ENCODE measurements around the gene PTCH2.
A peak's percentile ranks its signal among the peaks of the same experiment; 100 is the strongest.
"Not testable (repeated sequence)": the region's sequence is repeated elsewhere in the genome, so short reads cannot be mapped to it uniquely, and the experiment has no call there.

Gene PTCH2

DNA sequence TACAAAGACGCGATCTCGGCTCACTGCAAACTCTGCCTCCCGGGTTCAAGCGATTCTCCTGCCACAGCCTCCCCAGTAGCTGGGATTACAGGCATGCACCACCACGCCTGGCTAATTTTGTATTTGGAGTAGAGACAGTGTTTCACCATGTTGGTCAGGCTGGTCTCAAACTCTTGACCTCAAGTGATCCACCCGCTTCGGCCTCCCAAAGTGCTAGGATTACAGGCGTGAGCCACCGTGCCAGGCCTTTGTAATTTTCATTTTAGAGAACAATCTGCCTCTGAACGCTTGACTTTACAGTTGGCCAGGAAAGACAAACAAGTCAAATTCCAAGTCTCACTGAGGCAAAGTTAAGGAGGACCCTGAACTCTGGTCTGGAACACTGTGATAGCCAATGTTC is 4.8 kb downstream of the PTCH2 start:
- DNase-seq, result not testable (repeated sequence)

DNA sequence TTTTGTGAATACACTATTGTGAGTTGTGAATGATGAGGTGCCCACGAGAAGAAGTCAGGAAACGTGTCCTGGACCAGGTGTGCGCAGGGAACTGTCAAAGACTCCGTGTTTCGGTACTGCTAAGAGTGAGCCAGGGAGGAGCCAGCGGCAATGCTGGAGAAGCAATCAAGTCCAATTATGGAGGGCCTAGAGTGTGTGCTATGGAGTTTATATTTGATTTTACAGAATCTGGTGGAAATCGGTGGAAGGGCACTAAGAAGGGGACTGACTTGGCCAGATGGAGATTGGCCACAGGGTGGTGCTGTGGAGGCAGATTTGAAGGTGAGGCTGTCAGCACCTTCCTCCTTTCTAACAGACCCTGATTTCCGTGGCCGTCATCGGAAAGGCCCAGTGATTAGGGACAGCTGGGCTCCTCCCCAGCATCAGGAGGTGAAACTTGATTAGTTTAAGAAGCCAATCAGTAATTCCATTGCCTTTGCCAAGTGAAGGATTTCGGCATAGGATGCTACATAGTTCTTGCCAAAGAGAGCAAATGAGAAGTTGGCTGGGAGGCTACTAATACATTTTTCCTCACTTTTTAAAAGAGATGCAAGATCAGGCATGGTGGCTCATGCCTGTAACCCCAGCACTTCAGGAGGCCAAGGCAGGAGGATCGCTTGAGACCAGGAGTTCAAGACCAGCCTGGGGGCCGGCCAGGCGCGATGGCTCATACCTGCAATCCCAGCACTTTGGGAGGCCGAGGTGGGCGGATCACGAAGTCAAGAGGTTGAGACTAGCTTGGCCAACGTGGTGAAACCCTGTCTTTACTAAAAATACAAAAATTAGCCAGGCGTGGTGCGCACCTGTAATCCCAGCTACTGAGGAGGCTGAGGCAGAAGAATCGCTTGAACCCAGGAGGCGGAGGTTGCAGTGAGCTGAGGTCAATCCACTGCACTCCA is 7.0 kb downstream of the PTCH2 start:
- DNase-seq, result peak in 11 of 14 donors; percentile 22 to 71 (median 49)

DNA sequence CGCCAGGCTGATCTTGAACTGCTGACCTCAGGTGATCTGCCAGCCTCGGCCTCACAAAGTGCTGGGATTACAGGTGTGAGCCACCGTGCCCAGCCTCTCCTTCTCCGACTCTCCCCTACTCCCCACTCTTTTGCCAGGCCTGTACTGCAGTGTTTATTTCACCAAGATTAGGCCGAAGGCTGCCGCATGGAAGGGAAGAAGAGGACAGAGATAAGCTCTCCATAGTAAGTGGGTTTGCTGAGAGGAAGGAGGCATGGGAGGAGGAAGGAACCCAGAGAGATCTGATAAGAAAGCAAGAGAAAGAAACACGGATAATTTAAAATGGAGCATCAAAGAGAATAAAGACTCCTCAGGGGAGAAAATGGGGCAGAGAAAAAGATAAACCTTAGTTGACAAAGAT is 8.7 kb downstream of the PTCH2 start:
- DNase-seq, result no peak

DNA sequence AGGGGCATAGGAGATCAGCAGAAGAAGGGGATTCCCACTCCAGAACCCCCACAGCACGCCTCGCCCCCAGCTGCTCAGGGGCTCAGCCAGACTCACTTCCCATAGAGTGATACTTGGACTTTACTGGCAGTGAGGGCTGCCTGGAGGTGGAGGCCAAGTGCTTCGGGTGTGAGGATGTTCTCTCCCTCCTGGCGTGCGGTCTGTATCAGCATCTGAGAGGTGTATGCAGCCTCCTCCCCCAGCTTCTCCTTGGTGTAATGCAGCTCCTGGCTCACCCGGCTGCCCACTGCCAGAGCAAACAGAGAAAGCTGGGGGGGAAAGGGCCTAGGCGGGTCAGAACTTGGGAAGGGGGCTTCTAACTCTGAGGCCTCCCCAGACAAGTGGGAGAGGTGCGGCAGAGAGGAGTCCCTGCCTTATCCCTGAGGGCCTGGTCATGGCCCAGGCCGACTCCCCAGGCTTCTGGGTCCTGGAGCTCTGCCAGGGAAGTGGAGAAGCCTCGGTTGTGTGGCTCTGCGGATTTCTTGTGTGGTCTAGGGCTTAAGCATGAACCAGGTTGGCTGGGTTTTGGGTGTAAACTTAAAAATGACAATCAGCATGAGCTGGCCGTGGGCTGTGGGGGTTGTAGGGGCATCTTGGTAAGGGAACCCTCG is 10.9 kb downstream of the PTCH2 start:
- no peak for DNase-seq

DNA sequence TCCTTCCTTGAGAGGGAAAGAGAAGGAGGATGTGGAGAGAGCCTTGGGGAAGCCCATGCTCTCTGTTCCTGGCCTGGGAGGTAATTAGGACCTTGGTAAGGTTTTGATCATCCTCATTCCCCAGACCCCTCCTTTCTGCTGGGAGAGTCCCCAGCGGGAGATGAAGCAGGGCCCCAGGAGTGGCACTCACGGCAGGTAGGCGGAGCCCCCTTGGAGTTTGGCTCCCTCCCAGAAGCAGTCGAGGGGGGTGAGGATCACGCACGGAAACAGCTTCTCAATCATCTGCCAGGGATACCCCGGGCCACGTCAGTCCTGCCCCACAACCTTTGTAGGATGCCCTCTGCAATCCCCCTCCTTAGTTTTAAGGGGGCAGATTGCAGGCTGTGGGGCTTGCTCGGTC is 11.5 kb downstream of the PTCH2 start:
- no peak for DNase-seq

DNA sequence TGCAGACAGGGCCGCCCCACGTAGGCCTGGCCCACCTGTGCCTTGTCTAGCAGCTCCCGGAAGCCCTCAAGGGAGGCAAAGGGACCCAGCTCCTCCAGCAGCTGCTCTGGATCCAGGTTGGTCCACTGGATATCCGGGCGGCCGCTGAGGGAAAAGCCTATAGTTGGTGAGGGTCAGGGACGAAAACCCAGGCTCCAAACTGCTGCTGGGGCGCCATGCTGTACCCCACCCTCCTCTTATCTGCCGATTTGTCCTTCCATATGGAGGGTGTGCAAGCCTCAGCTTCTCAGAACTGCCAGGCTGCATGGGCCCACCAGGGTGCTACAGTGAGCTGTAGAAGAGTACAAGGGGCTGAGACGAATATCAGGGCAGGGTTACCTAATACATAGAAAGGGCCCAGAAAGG is 12.2 kb downstream of the PTCH2 start:
- no peak for DNase-seq

DNA sequence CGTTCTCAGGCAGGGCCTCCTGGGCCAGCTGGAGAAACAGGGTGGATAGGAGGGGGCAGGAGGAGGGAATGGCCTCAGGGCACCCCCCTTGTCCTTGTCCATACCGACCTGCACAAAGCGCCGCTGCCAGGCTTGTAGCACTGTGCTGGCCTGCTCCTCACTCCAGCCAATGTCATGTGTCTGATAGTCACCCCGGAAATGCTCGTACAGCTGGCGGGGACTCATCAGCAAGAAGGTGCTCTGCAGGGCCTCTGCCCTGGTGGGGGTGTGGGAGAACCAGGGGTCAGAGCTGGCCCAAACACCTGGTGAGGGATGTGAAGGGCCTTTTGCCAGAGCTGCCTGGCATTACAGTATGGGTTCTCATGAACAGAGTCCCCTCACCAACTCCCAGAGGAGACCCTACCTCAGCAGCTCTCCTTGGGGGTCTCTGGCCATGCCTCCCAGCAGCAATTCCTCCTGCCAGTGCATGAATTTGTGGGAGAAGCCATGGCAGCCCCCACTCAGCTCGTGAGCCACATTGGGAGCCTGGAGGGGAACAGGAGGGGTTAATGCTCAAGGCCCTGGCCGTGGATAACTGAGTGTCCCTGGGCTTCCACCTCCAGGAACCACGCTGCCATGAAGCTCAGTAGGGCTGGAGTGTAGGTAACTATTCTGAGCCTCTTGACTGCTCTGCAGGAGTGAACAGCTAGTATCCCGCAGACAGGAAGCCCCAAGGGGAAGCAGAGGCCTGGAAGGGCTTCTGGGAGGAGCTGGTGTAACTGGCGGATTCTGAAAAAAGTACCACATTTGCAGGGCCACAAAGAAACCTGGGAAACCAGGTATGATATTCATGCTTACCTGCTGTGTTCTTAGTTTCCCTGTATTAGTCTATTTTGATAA is 13.3 kb downstream of the PTCH2 start:
- DNase-seq, result no peak

DNA sequence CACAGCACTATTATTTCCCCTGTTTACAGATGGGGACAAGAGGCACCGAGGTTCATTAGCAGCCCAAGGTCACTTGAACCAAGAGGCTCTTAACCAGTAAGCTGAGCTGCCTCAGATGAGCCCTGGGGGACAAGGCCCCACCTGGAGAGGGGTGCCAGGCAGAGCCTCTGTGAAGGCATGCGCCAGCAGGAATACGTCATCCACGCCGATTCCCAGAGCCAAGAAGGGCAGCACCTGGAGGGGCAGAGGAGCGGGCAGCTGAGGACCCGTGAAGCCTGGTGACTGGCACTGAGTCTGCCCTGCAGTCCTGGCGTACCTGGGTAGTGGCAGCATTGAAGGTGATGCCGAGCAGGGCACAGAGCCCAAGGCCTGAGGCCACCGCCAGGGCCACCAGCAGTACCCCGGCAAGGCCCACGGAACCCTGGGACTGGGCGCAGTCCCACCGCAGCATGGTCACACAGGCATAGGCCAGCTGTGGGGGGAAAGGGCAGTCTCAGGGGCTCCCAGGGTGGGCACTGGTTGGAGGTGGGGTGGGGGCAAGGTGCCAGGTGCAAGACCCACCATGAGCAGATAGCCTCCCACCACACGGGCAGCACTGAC is 14.1 kb downstream of the PTCH2 start:
- DNase-seq, result no peak

DNA sequence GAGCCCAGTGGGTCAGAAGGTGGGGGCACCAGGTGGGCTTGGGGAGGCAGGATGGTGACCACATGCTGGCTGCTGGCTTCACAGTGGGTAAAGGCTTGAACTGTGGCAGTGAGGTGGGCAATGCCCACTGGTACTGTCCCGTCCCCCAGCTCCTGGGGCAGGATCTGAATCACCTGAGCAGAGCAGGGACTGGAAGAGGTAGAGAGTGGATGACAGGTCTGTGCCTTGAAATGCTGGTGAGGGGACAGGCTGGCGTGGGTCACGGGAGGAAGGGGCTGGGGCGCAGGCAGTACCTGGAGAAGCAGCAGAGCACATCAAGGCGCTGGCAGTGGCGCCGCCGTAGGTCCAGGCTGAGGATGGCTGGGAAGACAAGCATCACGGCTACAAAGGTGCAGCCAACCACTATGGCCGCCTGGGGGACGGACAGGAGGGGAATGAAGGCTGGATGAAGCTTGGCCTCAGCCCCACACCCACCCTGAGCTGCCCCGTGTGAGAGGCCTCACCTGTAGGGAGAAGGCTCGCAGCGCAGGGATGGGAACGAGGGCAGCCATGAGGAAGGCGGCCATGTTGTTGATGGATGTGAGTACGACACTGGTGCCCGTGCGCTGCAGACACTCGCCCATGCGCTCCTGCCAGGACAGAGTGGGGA is 14.9 kb downstream of the PTCH2 start:
- no peak for DNase-seq

DNA sequence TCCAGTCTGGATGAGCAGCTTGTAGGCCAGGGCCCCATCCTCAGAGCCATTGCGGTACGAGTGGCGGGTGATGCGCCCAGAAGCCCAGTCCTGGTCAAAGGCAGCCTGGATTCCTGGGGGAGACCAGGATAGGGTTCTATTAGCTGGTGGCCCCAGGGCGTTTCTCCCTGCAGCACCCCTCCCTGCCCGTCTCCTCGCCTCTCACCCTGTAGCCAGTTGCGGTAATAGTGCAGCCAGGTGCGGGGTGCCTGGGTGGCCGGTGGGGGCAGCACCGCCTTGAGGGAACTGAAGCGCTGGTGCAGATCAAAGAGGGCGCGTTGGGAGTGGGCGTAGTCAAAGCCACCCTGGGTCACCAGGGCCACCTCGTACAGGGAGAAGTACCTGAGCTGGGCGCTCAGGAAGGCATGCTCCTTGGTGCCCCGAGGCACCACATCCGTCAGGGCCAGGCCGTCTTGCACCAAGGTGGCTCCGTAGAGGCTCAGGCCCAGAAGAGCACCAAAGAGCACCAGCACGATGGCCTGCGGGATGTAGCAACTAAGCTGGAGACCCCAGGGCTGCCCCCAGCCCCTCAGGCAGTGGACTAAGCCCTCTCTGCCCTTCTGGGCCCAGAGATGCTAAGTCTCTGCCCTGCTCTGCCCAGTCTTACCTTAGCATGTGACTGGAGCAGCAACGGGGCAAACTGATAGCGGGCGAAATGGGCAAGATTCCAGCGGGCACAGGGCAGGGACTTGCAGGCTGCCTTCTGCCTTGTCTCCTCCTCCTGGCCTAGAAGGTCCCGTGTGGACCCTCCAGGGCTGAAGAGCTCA is 15.7 kb downstream of the PTCH2 start:
- DNase-seq, result no peak

DNA sequence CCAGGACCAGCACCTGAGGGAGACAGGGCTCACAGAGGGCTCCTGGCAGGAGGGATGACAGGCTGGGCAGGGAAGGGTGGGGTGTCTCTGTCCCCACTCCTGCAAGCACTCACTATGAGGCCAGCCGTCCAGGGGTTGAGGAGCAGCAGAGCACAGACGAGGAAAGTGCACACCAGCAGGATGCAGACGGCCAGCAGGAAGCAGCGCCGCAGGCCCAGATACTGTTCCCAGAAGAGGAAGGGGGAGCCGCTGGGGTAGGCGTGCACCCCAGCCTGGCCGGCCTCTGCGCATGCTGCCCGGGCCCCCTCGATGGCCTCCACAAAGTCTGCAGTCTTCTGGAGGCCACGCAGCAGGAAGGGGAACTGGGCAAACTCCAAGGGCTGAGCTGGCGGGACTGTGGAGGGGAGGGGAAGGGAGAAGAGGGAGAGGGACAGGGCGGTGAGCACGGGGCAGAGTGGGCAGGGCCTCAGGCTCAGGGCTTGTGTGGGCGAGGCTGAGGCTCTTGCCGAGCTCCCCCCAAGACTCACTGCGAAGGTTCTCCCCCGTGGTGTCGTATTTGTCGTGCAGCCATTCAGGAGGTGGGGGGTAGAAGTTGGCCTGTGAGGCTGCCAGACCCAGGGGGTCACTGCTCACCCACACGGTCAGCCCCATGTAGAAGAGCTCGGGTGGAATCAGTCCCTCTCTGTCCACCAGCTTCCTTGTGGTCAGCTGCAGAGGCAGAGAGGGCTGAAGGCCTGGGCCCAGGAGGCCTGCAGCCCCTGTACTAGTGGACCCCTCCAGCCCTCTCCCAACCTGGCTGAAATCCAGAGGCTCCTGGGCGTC is 16.5 kb downstream of the PTCH2 start:
- peak in 9 of 14 donors; percentile 16 to 65 (median 49) for DNase-seq

DNA sequence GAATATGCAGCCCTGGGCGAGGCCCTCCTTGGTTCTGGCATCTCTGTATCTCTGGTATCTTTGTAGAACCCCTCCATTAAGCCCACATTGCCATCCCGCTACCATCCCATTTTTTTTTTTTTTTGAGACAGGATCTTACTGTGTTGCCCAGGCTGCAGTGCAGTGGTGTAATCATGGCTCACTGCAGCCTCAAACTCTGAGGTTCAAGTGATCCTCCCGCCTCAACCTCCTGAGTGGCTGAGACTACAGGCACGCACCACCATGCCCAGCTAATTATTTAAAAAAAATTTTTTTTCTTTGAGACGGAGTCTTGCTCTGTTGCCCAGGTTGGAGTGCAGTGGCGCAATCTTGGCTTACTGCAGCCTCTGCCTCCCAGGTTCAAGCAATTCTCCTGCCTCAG is 18.7 kb downstream of the PTCH2 start:
- not testable (repeated sequence) for DNase-seq

DNA sequence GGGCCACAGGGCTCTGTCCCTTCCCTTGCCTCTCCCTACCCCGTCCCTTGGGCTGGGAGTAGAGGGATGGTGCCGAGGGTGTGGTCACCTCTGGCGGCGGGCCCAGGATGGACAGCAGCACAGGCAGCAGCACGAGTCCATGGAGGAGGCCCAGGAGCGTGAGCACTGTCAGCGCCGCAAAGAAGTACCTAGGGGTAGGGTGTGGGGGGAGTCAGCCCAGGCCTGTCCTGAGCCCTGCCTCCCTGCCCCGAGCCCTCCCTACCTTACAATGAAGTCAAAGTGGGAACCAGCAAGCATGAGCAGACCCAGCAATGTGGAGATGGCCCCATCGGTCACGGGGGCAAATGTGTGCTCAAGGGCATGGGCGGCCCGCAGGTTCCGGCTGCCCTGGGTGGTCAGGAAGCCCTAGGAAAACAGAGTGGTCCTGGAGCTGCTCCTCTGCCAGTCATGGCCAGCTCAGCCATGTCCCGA is 20.0 kb downstream of the PTCH2 start:
- DNase-seq, result no peak

DNA sequence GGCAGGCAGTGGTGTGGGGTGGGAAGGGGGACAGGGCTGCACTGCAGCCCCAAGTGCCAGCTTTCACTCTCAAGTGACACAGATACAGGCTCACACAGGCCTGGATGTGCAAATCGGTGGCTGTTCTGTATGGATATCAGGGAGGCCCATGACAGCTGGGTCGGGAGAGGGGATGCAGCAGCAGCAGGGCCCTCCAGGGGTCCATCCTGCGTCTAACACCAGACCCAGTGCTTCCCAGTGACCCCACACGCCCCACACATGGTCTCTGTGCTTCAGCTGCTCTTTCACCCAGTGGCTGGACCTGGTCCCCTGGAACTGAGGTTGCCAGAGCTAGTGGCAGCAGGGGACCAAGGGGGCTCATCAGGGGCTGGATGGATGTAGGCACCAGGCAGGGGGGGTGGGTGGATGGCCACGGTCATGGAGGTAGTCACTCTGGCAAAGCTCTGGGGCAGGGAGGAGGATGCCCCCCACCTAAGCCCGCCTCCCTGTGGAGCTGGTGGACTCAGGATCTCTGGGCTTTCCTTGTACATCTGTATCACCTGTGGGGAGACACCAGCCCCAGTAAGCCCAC is 20.8 kb downstream of the PTCH2 start:
- no peak for DNase-seq

DNA sequence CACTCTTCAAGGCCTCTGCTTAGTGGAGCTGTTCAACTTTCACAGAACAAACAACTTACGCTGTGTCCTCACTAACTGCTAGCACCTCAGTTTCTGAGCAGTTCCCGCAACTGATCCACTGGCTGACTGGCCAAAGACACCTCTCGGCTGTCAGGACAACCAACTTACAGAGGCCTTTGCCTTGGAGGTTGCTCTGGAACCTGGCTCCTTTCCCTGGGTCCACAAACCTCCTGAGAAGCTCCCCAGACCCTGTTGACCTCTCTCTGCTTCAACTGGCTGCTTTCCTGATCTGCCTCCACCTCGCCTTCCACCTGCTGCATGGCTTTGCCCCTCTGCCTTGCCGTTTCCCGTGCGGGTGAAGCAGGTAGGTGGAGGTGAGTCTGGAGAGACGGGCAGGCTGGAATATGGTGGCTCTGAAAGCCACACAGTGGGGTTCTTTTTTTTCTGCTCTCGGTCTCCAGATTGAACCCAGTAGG is 21.8 kb downstream of the PTCH2 start:
- DNase-seq, result no peak

DNA sequence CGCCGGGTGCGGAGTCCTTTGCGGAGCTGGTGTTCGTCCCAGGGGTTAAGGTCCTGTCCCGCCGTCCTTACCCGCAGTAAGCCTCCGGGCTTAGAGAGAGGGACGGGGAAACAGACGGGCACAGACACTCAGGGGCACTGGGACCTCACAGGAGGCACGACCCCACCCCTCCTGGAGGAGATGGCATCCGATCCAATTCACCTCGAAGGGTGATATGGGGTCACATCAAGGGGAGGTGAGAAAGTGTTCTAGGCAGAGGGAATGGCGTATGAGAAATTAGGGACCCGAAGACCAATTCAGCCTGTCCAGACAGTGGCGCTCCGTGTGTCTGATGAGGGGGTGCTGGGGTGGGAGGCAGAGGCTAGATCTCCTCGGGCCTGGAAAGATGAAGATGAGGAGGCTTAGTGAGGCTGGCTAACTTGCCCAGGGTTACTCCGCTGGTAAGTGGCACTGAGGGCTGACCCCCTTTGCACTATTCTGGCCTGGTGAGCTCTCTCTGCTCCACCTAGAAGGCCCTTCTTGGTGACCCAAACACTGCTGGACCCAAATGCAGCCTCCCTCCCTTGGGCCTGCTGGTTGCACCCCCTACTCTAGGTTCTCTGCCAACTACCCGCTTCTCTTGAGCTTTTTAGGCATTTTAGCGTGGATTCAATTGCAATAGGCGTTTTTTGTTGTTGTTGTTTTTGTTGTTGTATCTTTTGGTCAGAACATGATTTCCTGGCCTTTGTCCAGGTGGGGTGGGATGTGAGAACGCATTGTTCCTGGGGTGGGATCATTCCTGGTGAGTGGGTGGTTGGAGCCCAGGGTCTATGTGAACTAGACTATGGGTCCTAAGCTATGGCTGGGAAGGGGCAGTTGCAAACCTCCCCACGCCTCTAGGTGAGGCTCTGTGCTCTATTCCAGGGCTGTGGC is 22.5 kb downstream of the PTCH2 start:
- DNase-seq, result peak in 1 of 14 donors; percentile 58

DNA sequence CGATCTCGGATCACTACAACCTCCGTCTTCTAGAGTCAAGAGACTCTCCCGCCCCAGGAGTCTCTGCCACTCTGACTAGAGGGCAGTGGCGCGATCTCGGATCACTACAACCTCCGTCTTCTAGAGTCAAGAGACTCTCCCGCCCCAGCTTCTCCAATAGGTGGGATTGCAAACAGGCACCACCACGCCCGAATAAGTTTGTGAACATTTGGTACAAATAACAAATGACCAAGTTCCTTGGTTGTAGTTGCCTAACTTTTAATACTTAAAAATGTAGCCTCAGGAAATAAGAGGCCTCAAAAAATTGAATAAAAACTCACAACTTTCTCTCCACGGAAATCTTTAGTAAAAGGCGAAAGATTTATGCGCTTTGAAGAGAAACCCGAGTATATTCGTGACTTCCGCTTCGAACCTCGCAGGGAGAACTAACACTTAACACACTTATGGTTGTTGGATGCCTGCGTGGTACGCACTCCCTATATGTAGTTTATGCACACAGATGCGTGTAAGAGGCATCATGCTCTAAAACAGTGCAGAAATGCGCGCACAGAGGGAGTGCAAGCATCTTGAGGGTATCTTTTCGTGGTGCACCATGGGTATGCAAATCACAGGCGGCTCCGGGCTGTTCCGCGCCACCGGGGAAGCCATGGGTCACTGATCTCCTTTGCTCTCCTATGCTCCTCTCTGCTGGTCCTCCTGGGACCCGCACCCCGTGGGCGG is 23.3 kb downstream of the PTCH2 start:
- peak in 11 of 14 donors; percentile 37 to 84 (median 67) for DNase-seq

Data from C1 segment of cervical spinal cord (tissue), 14 donors.